HG03135 (cell line): ENCODE data around the gene ARHGEF10L.

Source experiments
- ATAC-seq: cut with Tn5 transposase; IDR thresholded peaks from one replicate; pipeline ENCODE4 v1.9.1; 2021; ENCODE audit warnings: mild to moderate bottlenecking, moderate library complexity; ENCODE audit not compliant: unreplicated experiment

ARHGEF10L gene

DNA sequence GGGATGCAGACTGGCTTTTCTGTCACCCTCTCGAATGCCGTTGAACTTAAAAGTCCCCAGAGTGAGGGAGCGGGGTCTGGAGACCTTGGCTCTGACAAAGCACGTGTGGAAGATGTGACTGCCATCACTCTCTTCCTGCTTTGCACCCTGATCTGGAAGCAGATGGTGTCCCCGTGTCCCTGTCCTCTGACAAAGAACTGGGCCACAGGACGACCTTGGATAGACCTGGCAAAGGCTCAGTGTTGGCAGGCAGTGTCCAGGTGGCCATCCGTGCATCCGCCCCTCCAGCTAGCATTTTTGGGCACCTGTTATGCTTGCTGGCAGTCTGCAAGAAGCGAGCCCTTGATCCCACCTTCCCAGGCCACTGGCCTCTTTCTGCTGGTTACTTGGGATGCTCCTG lies 27.4 kb downstream of the ARHGEF10L start:
- no peak for ATAC-seq

DNA sequence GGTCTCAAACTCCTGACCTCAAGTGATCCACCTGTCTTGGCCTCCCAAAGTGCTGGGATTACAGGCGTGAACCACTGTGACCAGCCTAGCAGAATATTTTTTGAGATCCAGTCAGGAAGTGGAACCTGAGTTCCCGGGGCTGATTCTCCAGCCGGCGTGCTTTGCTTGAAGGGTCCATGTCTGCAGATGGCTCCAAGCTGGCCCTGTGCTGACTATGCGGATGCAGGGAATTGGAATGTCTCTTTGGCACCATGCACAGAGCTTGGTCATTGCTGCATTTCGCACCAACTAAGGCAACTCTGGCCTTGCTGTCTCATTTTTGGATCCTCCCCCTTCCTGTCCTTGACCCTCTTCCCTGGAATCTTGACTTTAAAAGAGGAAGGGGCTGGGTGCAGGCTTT lies 28.1 kb downstream of the ARHGEF10L start:
- no peak for ATAC-seq

DNA sequence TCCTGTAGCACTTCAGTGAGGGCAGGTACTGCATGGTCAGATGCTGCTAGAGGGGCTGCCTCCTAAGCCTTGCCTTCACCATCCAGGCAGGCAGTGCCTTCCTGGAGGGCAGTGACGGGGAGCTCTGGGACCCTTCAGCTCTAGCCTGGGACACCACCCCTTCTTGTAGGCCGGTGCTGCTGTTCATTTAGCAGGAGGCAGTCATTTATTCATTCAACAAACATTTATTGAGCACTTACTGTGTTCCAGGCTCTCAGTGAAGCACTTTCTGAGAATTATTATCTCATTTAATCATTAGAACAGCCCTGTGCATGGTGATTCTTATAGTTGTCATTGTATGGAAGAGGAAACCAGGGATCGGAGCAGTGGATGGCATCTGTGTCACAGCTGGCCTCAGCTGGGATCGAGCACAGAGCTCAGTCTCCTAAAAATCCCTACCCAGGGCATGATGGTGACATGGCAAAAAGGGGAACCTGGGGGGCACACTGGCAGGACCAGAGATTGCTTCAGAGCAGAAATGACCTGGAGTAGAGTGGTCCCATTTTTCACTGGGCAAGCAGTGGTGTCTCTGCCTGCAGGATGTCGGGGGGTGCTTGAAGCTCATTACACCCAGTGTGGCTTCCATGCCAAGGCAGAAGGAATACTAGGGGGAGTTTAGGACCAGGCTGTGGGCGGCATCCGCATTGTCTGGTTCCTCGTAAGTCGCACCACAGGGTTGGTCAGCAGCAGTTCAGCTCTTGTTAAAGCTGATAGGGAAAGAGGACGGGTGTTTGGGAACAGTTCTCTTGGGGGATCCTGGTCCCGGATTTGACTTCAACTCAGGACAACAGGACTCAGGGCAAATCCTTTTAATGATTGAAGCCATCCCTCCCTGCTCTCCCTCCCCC lies 28.8 kb downstream of the ARHGEF10L start:
- ATAC-seq, result no peak

DNA sequence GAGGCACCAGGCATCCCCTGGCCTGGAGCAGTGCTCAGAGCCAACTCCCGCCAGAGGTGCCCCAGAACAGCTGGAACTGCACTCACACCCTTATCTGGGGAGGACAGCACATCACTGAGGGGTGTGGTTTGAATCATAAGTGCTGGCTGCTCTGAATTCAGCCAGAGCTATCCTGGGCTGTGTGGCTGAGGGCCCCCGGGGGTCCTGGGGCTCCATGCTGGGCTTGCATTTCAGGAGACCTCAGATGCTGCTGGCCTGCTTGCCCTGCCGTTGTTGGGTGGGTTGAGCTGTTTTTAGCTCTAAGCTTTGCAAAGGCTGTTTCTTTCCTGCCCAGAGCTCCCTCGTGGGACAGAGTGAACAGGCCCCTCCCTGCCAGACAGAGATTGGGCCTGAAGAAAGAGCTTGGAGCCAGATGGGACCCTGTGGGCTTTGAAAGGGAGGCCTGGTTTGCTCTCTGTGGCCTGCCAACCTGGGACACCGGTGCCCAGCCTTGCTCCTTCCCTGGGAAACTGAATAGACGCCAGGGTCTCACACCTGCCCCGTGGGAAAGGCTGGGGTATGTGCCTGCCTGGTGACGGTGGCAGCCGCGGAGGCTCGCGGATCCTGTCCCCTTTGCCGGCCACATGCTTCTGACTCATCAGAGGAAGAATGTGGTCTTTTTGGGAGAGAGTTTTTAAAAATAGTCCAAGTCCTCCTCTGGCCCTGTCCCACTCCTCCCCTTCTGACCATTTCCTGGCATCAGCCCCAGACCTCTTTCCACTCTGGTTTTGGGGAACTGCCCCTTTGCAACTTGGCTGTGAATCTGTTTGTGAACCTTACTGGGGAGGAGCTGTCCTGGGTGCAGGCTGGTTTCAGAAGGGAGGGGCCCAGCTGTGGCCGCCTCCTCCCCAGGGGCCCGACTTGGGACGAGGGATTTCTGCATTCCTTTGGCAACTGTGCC lies 30.0 kb downstream of the ARHGEF10L start:
- ATAC-seq, result no peak

DNA sequence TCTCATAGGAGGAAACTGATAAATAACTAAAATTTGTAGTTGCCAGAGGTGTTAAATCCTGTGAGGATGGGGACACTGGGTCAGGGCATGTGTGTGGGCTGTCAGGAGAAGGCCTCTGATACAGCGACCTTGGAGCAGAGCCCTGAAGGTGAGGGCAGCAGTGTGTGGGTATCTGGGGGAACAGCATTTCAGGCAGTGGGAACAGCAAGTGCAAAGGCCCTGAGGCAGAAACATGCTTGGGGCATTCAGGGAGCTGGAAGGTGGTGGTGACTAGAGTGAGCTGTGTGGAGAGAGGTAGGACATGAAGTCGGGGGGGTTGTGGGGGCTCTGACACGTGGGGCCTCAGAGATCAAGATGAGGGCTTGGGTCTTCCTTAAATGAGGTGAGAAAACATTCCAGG lies 30.7 kb downstream of the ARHGEF10L start:
- ATAC-seq, result no peak

DNA sequence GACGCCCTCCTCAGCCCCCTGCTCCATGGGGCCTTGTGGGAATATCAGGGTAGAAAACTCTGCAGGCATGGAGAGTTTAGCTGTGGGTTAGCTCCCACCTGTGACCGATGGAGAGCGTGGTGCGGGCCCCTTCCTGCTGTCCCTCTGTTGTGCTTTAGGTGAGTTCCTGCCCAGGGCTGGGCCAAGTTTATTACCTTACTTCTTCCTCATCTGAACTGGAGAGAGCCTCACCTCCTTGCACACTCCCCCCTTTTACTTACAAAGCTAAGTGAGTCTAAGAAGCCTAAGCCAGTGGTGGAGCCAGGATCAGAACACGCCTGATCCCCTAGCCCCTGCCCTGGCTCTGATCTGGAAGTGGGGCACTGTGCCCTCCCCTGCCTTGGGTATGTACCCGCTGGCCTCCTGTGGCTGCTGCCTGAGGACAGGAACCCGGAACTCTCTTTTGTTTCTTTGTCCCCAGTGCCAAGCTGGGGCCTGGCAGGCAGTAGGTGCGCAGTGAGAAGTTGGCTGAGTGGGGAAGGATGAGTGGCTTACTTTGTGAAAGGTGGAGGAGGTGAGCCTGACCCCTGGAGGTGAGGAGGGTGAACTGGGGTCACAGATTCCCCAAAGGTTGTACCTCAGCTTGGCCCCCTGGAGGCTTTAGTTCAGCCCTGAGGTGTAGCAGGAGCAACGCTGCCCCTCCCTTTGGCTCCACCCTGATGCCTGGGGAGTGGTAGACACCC lies 32.9 kb downstream of the ARHGEF10L start:
- ATAC-seq, result no peak

DNA sequence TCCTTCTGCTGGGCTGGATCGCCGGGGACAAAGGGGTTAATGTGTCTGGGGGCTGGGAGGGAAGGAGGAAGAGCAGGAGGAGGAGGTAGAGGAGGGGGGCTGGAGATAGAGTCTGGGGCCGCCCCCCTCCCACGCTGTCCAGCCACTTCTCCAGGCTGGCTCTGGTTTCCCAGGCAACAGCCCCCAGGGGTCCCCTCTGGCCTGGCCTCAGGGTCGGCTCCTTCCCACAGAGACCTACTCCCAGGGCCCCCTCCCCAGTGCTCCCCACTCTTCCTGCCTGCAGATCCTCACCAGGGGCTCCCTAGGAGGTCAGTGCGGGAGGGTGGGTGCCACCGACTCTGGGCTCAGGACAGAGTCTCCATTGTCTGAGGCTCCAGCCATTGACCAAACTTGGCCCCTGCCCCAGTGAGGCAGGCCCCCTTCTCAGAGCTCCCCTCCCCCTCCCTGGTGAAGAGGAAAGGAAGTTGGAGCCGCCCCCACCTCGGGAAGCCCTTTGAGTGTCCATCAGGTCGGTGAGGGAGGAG lies 34.1 kb downstream of the ARHGEF10L start:
- ATAC-seq, result no peak

DNA sequence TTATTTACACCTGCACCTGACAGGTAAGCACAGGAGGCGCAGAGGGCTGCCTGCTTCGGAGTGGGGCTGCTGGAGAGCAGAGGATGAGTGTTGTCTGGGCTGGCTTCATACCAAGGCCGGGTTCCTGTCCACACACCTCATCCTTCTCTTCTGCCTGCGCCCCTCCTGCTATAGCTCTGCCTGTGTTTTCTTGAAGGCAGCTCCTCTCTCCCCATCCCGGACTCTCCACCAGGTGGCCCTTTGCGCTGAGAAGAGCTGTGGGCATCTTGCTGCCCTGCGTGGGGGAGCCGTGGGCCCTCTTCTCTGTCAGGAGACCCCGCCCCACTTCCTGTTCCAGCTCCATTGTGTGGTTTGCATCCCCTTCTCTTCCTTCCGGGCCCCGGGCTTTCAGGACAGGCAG lies 35.0 kb downstream of the ARHGEF10L start:
- ATAC-seq, result no peak

DNA sequence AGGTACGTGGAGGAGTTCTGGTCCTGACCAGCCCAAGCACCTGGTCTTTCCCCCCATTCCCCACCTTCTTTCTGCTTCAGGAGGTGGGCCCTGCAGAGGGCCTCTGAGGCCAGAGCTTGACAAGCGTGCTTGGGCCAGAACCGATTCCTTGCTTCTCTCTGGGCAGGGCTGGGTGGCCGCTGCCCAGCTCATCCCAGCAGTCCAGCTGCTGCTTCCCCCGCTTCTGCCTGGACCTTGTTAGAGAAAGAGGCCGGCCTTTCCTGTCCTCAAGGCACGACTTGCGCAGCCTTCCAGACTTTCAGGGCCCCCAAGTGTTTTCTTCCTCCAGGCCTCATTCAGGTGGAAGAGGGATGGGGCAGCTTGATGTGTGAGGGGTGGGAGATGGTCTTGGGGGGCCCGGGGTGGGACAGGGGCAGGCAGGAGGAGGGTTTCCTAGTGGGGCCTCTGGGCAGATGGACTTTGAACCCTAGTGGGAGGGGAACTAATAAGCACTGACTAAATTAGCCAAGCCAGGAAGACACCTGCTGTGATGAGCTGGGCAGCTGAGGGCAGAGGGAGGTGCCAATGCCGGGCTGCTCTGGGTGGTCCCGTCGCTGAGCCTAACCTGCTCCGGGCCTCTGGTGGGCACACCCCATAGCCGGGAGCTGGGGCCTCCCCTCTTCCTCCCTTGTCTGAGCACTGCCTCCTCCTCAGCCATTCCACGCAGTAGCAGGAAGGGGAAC lies 36.5 kb downstream of the ARHGEF10L start:
- ATAC-seq, result no peak

DNA sequence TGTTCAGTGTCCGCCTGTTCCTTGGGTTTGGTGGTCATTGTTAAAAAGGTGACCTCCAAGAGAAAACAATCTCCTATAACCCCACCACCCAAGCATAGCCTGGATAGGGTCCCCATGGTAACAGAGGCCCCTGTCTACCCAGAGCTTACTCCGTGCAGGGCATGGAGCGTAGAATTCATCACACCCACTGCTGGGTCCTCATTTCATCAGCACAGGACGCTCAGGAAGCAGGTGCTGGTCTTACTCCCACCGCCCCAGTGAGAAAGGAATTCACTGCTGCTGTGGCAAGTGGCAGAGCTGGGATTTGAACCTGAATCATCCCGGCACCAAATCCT lies 37.0 kb downstream of the ARHGEF10L start:
- ATAC-seq, result no peak

DNA sequence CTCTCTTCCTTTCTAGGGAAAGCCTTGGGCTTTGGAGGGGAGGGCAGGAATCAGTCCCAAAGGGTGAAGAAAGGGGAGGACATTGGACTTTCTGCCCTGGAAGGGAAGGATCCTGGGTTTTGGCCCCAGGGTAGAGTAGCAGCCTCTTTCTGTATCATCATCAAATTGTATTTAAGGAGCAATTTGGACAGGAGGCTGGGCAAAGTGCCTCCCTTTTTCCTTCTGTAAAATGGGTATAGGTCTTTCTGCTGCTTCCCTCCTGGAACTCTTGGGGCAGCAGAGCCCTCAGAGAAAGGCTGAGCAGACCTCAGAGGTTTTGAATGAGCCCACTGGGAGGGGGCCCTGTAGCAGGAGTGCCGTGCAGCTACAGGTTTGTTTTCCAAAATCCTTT lies 38.4 kb downstream of the ARHGEF10L start:
- no peak for ATAC-seq

DNA sequence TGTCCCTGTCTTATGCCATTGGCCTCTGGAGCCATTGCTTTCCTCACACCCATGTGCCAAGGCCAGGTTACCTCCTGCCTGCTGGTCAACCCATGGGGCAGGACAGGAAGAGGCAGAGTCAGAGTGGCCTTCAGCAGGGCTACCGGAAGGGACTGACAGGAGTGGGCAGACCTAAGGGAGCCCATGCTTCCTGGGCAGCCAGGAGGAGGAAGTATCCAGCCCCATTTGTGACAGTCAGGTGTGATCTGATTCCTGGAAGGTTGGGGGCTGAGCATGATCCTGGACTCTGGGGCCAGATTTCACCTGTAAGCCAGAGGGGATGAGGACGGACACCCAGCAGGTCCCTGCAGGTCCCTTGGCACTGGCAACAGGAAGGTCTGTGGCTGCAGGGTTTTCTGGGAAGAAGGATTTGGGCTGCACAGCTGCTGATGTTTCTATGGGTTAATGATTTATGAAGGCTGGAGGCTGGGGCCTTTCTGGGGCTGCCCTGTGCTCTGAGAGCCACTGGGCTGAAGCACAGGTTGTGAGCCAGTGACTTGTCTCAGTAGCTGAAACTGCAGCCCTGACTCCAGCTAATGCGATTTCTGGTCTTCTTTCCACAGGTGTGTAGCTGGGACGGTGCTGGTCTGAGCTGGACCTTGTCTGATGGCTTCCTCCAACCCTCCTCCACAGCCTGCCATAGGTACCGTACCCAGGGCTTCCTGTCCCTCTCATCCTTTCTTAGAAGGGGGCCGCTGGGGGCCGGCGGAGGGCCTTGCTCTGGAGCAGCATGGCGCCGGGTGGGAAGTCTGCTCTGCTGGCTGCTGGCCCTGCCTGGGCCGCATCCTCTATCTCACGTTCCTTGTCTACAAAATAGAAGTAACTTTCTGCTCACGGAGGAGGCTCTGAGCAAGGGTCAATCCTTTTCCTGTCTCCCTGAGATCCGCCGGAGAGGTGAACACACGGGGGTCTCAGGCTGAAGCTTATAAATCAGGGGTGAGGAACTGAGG lies 40.7 kb downstream of the ARHGEF10L start:
- ATAC-seq, result no peak

DNA sequence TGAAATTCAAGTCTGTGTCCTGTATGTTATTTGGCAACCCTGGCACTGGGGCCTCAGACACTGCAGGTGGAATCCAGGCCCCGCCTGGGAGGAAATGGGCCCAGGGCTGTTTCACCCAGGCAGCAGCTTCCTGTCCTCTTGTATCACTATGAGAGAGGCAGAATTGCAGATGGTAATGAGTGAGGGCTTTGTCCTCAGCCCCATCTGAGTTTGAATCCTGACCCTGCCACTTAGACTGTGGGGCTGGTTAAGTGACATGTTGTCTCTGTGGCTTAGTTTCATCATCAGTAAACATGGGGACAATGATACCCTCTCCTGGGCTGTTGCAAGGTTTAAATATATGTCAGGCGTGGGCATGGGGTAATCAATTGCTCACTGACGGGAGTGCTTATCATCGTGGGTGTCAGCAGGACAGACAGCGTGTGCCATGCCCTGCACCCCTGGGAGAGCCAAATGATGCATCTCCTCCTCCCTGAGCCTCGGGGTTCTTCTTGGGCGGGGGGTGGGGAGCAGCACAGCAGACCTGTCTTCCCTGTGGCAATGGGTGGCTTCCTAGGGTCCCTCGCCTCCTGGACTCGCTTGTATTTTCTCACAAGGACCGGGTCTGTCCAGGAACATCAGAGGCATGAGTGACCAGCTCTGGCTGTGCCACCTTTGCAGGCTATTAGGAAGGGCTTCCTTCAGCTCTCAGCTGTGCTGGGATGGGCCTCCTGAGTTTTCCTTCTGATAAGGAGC lies 42.1 kb downstream of the ARHGEF10L start:
- no peak for ATAC-seq

DNA sequence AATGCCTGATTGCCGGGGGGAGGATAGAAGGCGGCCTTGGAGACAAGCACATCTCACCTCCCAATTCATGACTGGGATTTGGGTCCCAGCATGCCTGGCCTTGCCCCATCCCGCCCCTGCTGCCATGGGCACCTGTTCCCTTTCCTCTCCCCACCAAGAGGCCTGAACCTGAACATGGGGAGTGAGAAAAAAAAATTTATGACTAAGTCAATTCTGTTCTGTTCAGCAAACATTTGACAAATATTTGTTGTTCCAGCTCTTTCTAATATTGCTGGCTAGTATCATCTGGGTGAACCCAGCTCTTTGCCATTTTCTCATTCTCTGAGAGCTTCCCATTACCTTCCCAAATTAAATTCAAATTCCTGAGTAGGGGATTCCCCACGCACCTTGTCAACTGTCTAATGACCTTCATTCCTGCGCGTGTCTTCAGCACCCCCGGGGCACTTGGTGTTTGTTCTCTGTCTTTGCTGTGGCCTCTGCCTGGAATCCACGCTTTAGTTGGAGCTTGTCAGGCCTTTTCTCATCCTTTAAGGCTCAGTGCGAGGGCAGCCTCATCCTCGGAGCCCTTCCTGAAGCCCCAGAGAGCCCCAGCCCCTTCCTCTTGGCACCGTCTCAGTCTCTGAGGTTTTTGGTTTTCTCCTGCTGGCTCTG lies 42.8 kb downstream of the ARHGEF10L start:
- ATAC-seq, result no peak

DNA sequence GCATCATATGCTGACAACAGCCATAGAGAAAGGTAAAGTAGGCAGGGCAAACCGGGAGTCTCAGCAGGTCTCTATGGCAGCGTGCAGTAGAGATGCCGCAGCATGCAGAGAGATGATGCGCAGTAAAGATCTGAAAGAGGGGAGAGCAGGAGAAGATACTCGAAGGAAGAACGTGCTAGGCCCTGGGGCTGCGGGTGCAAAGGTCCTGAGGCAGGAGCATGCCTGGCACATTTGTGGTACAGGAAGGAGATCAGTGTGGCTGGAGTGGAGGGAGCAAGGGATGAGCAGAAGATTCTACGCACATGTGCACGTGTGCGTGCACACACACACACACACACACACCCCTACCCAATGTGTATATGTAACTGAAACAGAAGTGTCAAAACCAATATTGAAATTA lies 45.0 kb downstream of the ARHGEF10L start:
- ATAC-seq, result no peak

DNA sequence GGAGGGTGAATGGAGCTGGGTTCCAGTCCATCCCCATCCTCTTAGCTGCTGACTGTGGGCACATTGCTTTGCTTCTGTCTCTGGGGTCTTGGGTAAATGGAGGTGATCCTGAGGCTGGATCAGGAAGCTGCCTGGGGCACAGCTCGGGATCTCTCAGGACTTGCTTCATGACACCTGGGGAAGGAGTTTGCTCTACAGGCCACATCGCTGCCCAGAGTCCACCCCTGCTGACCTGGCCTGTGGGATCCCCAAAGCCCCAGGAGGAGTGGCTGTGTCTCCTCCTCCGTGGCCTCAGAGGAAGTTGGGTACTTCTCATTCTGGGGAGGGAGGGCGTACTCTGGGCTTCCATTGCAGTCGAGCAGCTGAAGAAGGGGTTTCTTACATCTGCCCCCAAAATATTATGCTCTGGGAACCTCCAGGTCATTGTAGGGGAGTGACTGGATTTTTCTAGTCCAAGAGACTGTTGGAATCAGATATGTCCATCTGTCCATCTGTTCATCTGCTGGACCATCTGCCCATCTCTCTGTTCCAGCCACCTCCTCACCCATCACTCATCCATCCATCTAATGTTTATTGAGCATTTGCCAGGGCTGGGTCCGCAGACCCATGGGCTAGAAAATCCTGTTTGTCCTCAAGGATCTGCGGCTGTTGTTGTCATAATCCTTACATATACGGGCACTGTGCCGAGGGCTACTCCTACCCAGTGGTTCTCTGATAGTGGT lies 45.9 kb downstream of the ARHGEF10L start:
- no peak for ATAC-seq

DNA sequence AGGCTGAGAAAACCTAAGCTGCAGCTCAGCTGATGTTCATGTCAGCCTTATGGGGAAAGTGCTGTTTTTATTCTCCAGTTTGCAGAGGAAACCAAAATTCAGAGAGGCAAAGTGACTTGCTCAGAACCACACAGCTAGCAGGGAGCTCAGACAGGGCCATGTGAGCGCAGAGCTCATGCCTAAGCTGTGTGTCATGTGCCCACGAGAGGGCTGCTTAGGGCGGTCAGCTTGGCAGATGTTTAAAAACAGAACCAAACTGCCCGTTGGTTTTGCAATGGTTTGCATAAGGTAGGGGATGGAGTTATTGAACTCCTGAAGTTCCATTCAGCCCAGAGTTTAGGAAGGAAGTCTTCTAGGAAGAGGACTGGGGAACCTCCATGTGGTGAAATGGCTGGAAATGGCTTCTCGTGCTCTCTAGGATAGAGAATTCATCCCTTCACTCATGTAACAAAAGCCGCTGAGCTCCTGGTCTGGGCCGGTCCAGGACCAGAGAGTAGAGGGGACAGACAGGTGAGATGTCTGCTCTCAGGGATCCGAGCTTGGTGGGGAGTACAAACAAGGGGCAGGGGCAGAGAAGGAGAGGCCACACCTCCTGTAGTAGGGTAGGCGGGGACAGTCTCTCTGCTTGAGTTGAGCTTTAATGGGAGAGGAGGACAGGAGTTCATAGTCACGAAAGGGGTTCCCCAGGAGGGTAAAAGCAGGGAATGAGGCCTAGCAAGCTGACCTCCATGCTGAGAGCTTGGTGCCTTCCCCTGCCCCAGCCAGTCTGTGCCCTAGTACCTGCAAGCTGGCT lies 46.9 kb downstream of the ARHGEF10L start:
- no peak for ATAC-seq
